Thoracic aorta (tissue), 2 donors: ENCODE results near the gene EXOSC1. TPM values are rescaled to one million over a fixed set of nuclear protein-coding genes. Genes with fewer than 3 reads are reported as not detected.
A peak's percentile ranks its signal among the peaks of the same experiment; 100 is the strongest.
"Not testable (repeated sequence)": the region's sequence is repeated elsewhere in the genome, so short reads cannot be mapped to it uniquely, and the experiment has no call there.

Source experiments
- ATAC-seq: fragments of 150-250 bp; one replicate; pipeline ENCODE4 v1.8.0; 2017; ENCODE audit warnings: low read depth; ENCODE audit not compliant: insufficient number of reproducible peaks, low FRiP score
- DNase-seq: peaks from one replicate; pipeline ENCODE4 v3.0.0-alpha.2; 2020; ENCODE audit warnings: low spot score
- H3K27ac ChIP-seq, 2 donors: fragments of 200-600 bp; sonication (generic); 1 replicate in 1 of 2; 2 replicates in 1 of 2; pipeline ENCODE4 v1.5.1; 2016; ENCODE audit warnings: mild to moderate bottlenecking in 2 of 2, moderate library complexity in 2 of 2
- H3K27me3 ChIP-seq: fragments of 200-600 bp; sonication (generic); replicated peaks from 2 replicates; pipeline ENCODE4 v1.6.0; 2016; ENCODE audit warnings: mild to moderate bottlenecking; ENCODE audit not compliant: insufficient read depth
- H3K36me3 ChIP-seq: fragments of 200-600 bp; sonication (generic); one replicate; pipeline ENCODE4 v1.5.1; 2016
- H3K4me1 ChIP-seq, 2 donors: fragments of 200-600 bp; sonication (generic); 1 replicate in 1 of 2; 2 replicates in 1 of 2; pipeline versions ENCODE4 v1.5.1 to v1.6.0; 2016; ENCODE audit warnings: low read depth in 2 of 2, mild to moderate bottlenecking in 1 of 2; ENCODE audit not compliant: control insufficient read depth in 1 of 2
- H3K4me3 ChIP-seq: fragments of 200-600 bp; sonication (generic); 2 replicates; pipeline ENCODE4 v1.5.1; 2016; ENCODE audit warnings: mild to moderate bottlenecking
- H3K9me3 ChIP-seq: fragments of 200-600 bp; sonication (generic); 2 replicates; pipeline ENCODE4 v1.5.1; 2016
- CTCF ChIP-seq: fragments of 200-600 bp; sonication (generic); IDR thresholded peaks from one replicate; pipeline ENCODE4 v1.5.1; 2019; ENCODE audit warnings: antibody characterized with exemption
- total RNA-seq, 2 donors: library from RNA; depleted of rRNA; stranded (reverse); fragments of >200 nt; gene quantifications; one replicate each; pipeline versions ENCODE4 v1.1.0 to v1.2.3, GENCODE V29; 2016

The EXOSC1 gene
- total RNA-seq, 2 donors from 2014 or later, result 23.4 to 38.0 TPM

- DNase-seq (no peak), ATAC-seq (no peak)
- Histone ChIP-seq H3K36me3 (peaks cover 16% of the 10 kb centered on the region), H3K4me1 (peaks cover 23 to 31% of the 10 kb centered on the region in 2 donors), H3K4me3 (peak overlapping the region; percentile 93), H3K27ac (peak overlapping the region in 1 of 2 donors; percentile 20), H3K9me3 (no peaks in the 10 kb centered on the region), H3K27me3 (no peaks in the 10 kb centered on the region)
- TF ChIP-seq CTCF, result no peak
Observed at GRCh38 chr10:97427571-97428179, 18.1 kb downstream of the EXOSC1 start.

- no peaks in the 10 kb centered on the region for H3K9me3 ChIP-seq
- ATAC-seq, result no peak
- peak overlapping the region; percentile 93 for H3K4me3 ChIP-seq
- no peak for DNase-seq
- H3K4me1 ChIP-seq, result peaks cover 23 to 31% of the 10 kb centered on the region in 2 donors
- TF ChIP-seq CTCF, result no peak
- H3K36me3 ChIP-seq, result peaks cover 14% of the 10 kb centered on the region
- H3K27ac ChIP-seq, result peak overlapping the region; percentile 68 to 76
- H3K27me3 ChIP-seq, result no peaks in the 10 kb centered on the region
Observed at GRCh38 chr10:97426776-97427570, 18.8 kb downstream of the EXOSC1 start.

GRCh38 chr10:97425964-97426775 lies 19.6 kb downstream of the EXOSC1 start, which contains the start of gene PGAM1:
Gene PGAM1, plus strand, starts transcription at chr10:97426191. Its CDS starts 117 bp downstream, at chr10:97426308.
- TF ChIP-seq CTCF, result peak; percentile 53
- ATAC-seq, result peak; percentile 90
- Histone ChIP-seq H3K36me3 (peaks cover 7% of the 10 kb centered on the region), H3K27ac (peak within 1 kb of the TSS; percentile 68 to 82), H3K4me3 (peak within 1 kb of the TSS; percentile 93), H3K4me1 (peaks cover 23 to 31% of the 10 kb centered on the region in 2 donors), H3K27me3 (no peaks in the 10 kb centered on the region), H3K9me3 (no peaks in the 10 kb centered on the region)
- DNase-seq, result peak; percentile 70

- peaks cover 22 to 28% of the 10 kb centered on the region in 2 donors for H3K4me1 ChIP-seq
- not testable (repeated sequence) for H3K36me3 ChIP-seq, H3K9me3 ChIP-seq, H3K27me3 ChIP-seq, H3K4me3 ChIP-seq, DNase-seq, H3K27ac ChIP-seq, ATAC-seq
Observed at GRCh38 chr10:97423757-97424098, 22.1 kb downstream of the EXOSC1 start.

GRCh38 chr10:97416565-97416964 lies 29.2 kb downstream of the EXOSC1 start:
- ATAC-seq, result no peak
- no peaks in the 10 kb centered on the region for H3K4me1 ChIP-seq
- TF ChIP-seq CTCF, result no peak
- H3K27ac ChIP-seq, result no peak overlapping the region
- no peak overlapping the region for H3K4me3 ChIP-seq
- DNase-seq, result no peak
- H3K36me3 ChIP-seq, result no peaks in the 10 kb centered on the region
- H3K27me3 ChIP-seq, result no peaks in the 10 kb centered on the region
- H3K9me3 ChIP-seq, result no peaks in the 10 kb centered on the region
